ENCODE data around the gene PLXNC1.

The PLXNC1 gene

DNA sequence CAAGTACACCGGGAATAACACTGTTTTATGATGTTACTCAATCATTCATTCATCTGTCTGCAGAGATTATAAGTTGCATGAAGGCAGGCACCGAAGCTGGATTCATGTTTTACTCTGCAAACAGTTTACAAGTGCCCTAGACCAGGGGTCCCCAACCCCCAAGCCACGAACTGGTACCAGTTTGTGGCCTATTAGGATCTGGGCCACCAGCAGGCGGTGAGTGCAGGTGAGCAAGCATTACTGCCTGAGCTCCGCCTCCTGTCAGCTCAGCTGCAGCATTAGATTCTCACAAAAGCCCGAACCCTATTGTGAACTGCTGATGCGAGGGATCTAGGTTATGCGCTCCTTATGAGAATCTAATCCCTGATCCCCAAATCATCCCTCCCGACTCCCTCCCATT is 38.1 kb upstream of the PLXNC1 start:
- no peak overlapping the region for H3K4me3 ChIP-seq (ENCODE audit: low read depth in 1 of 5, low read length in 5 of 5)
- H3K9me3 ChIP-seq (ENCODE audit: control insufficient read depth in 5 of 5, low read length in 5 of 5) = no peaks in the 10 kb centered on the region
- no peak overlapping the region for H3K9ac ChIP-seq (ENCODE audit: low read length in 5 of 5)
- H3K27me3 ChIP-seq (ENCODE audit: control insufficient read depth in 5 of 5, insufficient read depth in 4 of 5, low read length in 5 of 5) = peaks cover 0 to 3% (median 0%) of the 10 kb centered on the region in 5 donors
- H3K4me1 ChIP-seq (ENCODE audit: control insufficient read depth in 5 of 5, insufficient read depth in 5 of 5, low read length in 5 of 5) = peaks cover 0 to 7% (median 0%) of the 10 kb centered on the region in 5 donors
- no peaks in the 10 kb centered on the region for H3K36me3 ChIP-seq (ENCODE audit: control insufficient read depth in 5 of 5, insufficient read depth in 5 of 5, low read length in 5 of 5)
- no peak overlapping the region for H3K27ac ChIP-seq (ENCODE audit: low read depth, low read length)

DNA sequence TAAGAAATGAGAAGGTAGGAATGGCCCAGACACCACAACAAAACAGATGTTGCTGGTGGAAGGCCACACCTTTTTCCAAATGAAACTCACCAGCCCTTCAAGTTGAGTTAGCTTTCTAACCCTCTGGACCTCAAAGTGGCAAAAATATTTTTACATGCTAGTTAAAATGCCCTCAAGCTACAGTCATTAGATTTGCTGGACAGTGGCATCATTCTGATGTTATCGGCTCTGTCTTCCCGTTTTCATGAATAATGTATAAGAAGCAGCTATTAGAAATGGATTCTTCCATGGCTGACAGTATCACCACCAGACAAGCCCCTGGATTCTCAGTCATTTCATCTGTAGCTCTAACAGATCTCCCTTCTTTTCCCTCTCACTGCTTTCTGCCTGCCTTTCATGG is 37.1 kb upstream of the PLXNC1 start:
- H3K27ac ChIP-seq (ENCODE audit: low read depth, low read length) = no peak overlapping the region
- H3K4me3 ChIP-seq (ENCODE audit: low read depth in 1 of 5, low read length in 5 of 5) = no peak overlapping the region
- H3K9ac ChIP-seq (ENCODE audit: low read length in 5 of 5) = no peak overlapping the region

DNA sequence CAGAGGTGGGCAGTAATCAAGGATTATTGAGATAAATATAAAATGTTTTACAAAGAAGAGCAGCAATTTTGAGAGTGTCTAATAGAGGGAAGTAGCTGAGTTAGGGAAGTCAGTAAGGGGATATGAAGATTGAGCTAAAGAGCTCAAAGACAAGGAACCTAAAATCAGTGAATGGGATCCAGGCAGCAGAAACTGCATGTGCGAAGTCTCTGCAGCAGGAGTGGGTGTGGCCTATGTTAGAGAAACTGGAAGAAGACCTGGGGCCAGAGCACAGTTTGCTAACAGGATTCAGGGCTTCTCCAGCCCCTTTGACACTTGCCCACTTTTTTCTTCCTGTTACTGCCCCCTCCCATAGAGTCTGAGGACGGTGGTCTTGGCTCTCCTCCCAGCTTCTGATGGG is 36.3 kb upstream of the PLXNC1 start:
- Histone ChIP-seq H3K4me3 (ENCODE audit: low read depth in 1 of 5, low read length in 5 of 5) (no peak overlapping the region), H3K9me3 (ENCODE audit: control insufficient read depth in 5 of 5, low read length in 5 of 5) (no peaks in the 10 kb centered on the region), H3K27ac (ENCODE audit: low read depth, low read length) (no peak overlapping the region), H3K4me1 (ENCODE audit: control insufficient read depth in 5 of 5, insufficient read depth in 5 of 5, low read length in 5 of 5) (no peaks in the 10 kb centered on the region), H3K36me3 (ENCODE audit: control insufficient read depth in 5 of 5, insufficient read depth in 5 of 5, low read length in 5 of 5) (no peaks in the 10 kb centered on the region), H3K27me3 (ENCODE audit: control insufficient read depth in 5 of 5, insufficient read depth in 4 of 5, low read length in 5 of 5) (peaks cover 0 to 3% (median 0%) of the 10 kb centered on the region in 5 donors), H3K9ac (ENCODE audit: low read length in 5 of 5) (no peak overlapping the region)

More for the DNA sequence above, 37.1 kb upstream of the PLXNC1 start:
- H3K4me1 ChIP-seq (ENCODE audit: control insufficient read depth in 5 of 5, insufficient read depth in 5 of 5, low read length in 5 of 5) = peaks cover 0 to 2% (median 0%) of the 10 kb centered on the region in 5 donors
- peaks cover 0 to 3% (median 0%) of the 10 kb centered on the region in 5 donors for H3K27me3 ChIP-seq (ENCODE audit: control insufficient read depth in 5 of 5, insufficient read depth in 4 of 5, low read length in 5 of 5)
- no peaks in the 10 kb centered on the region for H3K36me3 ChIP-seq (ENCODE audit: control insufficient read depth in 5 of 5, insufficient read depth in 5 of 5, low read length in 5 of 5)
- H3K9me3 ChIP-seq (ENCODE audit: control insufficient read depth in 5 of 5, low read length in 5 of 5) = no peaks in the 10 kb centered on the region

DNA sequence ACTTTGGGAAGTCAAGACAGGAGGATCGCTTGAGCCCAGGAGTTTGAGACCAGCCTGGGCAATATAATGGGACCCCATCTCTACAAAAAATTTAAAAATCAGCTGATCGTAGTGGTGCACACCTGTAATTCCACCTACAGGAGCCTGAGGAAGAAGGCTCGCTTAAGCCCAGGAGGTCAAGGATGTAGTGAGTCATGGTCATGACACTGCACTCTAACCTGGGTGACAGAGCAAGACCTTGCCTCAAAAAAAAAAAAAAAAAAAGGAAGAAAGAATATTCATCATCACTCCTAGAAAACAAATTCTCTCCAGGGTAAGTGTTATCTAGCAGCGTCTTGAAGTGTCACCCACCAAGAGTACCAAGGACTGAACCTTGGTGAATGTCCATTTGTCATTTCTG is 34.2 kb upstream of the PLXNC1 start:
- peaks cover 0 to 3% (median 0%) of the 10 kb centered on the region in 5 donors for H3K27me3 ChIP-seq (ENCODE audit: control insufficient read depth in 5 of 5, insufficient read depth in 4 of 5, low read length in 5 of 5)
- no peaks in the 10 kb centered on the region for H3K4me1 ChIP-seq (ENCODE audit: control insufficient read depth in 5 of 5, insufficient read depth in 5 of 5, low read length in 5 of 5)
- H3K36me3 ChIP-seq (ENCODE audit: control insufficient read depth in 5 of 5, insufficient read depth in 5 of 5, low read length in 5 of 5) = no peaks in the 10 kb centered on the region
- H3K9ac ChIP-seq (ENCODE audit: low read length in 5 of 5) = no peak overlapping the region
- H3K27ac ChIP-seq (ENCODE audit: low read depth, low read length) = no peak overlapping the region
- no peaks in the 10 kb centered on the region for H3K9me3 ChIP-seq (ENCODE audit: control insufficient read depth in 5 of 5, low read length in 5 of 5)
- H3K4me3 ChIP-seq (ENCODE audit: low read depth in 1 of 5, low read length in 5 of 5) = no peak overlapping the region

DNA sequence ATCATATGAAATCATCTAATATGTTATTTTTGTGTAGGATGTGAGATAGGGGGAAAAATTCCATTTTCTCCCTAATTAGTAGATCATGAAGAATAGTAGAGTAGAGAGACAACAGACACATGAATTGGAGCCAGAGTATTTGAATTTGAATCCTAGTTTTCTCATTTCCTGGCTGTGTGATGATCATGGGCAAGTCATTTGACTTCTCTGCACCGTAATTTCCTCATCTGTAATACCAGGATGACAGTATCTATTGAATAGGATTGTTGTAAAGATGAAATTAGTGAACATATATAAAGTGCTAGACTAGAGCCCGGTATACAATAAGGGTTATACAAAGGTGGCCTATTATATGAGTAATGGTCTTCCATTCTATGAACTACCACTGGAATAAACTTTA is 32.2 kb upstream of the PLXNC1 start:
- Histone ChIP-seq H3K27me3 (ENCODE audit: control insufficient read depth in 5 of 5, insufficient read depth in 4 of 5, low read length in 5 of 5) (no peaks in the 10 kb centered on the region), H3K4me3 (ENCODE audit: low read depth in 1 of 5, low read length in 5 of 5) (no peak overlapping the region), H3K4me1 (ENCODE audit: control insufficient read depth in 5 of 5, insufficient read depth in 5 of 5, low read length in 5 of 5) (no peaks in the 10 kb centered on the region), H3K27ac (ENCODE audit: low read depth, low read length) (no peak overlapping the region), H3K9ac (ENCODE audit: low read length in 5 of 5) (no peak overlapping the region), H3K9me3 (ENCODE audit: control insufficient read depth in 5 of 5, low read length in 5 of 5) (no peaks in the 10 kb centered on the region), H3K36me3 (ENCODE audit: control insufficient read depth in 5 of 5, insufficient read depth in 5 of 5, low read length in 5 of 5) (no peaks in the 10 kb centered on the region)

DNA sequence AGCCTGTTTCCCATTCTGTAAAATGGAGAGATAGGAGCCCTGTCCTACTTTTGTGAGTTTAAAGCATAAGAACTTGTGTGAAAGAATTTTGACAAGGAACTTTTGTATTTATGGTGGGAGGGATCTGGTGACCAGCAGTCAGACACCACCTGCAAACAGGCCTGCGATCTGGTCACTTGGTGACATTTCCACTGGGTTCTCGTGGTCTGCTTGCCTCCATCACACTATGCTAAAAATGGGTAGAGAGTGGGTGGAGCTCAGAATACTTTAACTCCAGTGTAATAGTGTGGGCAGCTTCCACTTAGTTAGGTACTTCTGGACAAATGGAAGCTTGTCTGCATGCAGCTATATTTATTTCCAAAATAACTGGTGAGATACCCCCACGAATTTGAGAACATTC is 26.5 kb upstream of the PLXNC1 start:
- H3K4me1 ChIP-seq (ENCODE audit: control insufficient read depth in 5 of 5, insufficient read depth in 5 of 5, low read length in 5 of 5) = no peaks in the 10 kb centered on the region
- no peak overlapping the region for H3K9ac ChIP-seq (ENCODE audit: low read length in 5 of 5)
- no peaks in the 10 kb centered on the region for H3K27me3 ChIP-seq (ENCODE audit: control insufficient read depth in 5 of 5, insufficient read depth in 4 of 5, low read length in 5 of 5)
- no peaks in the 10 kb centered on the region for H3K36me3 ChIP-seq (ENCODE audit: control insufficient read depth in 5 of 5, insufficient read depth in 5 of 5, low read length in 5 of 5)
- H3K27ac ChIP-seq (ENCODE audit: low read depth, low read length) = no peak overlapping the region
- no peaks in the 10 kb centered on the region for H3K9me3 ChIP-seq (ENCODE audit: control insufficient read depth in 5 of 5, low read length in 5 of 5)
- no peak overlapping the region for H3K4me3 ChIP-seq (ENCODE audit: low read depth in 1 of 5, low read length in 5 of 5)

DNA sequence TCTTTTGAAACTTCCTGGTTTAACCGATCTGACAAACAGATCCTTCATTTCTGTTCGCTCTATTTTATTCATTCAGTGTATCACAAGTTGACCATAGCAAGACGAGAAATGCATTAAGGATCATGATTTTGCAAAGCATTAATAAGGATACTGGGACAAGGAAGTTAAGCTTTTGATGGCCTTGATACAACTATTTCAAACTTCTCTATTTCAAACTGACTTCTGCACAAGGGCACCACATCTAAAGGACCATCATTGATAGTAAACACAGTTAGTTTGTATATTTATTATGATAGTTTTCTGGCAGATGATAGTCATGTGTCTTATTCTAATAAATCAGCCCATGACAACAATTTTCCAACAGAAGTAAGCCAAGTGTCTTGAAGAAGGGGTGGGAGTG is 25.8 kb upstream of the PLXNC1 start:
- Histone ChIP-seq H3K9ac (ENCODE audit: low read length in 5 of 5) (no peak overlapping the region), H3K27ac (ENCODE audit: low read depth, low read length) (no peak overlapping the region), H3K4me1 (ENCODE audit: control insufficient read depth in 5 of 5, insufficient read depth in 5 of 5, low read length in 5 of 5) (no peaks in the 10 kb centered on the region), H3K36me3 (ENCODE audit: control insufficient read depth in 5 of 5, insufficient read depth in 5 of 5, low read length in 5 of 5) (no peaks in the 10 kb centered on the region), H3K9me3 (ENCODE audit: control insufficient read depth in 5 of 5, low read length in 5 of 5) (no peaks in the 10 kb centered on the region), H3K27me3 (ENCODE audit: control insufficient read depth in 5 of 5, insufficient read depth in 4 of 5, low read length in 5 of 5) (no peaks in the 10 kb centered on the region), H3K4me3 (ENCODE audit: low read depth in 1 of 5, low read length in 5 of 5) (no peak overlapping the region)

DNA sequence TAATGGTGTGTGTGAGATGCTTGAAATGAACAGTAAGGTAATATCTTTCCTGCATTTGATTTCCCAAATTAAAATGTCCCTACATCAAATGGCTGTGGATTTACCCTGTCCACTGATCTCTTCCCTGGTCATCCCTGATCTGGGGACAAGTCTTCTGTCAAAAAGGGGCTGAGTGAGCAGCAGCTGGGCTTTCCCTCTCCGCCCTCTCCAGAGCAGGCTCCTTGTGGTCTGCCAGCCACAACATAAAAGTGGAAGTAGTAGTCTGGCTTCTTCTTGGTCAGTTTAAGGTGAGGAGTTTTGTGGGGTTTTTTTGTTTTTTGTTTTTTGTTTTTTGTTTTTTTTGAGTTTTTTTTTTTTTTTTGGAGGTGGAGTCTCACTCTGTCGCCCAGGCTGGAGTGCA is 25.2 kb upstream of the PLXNC1 start:
- Histone ChIP-seq H3K27me3 (ENCODE audit: control insufficient read depth in 5 of 5, insufficient read depth in 4 of 5, low read length in 5 of 5) (no peaks in the 10 kb centered on the region), H3K27ac (ENCODE audit: low read depth, low read length) (no peak overlapping the region), H3K36me3 (ENCODE audit: control insufficient read depth in 5 of 5, insufficient read depth in 5 of 5, low read length in 5 of 5) (no peaks in the 10 kb centered on the region), H3K4me1 (ENCODE audit: control insufficient read depth in 5 of 5, insufficient read depth in 5 of 5, low read length in 5 of 5) (no peaks in the 10 kb centered on the region), H3K9me3 (ENCODE audit: control insufficient read depth in 5 of 5, low read length in 5 of 5) (no peaks in the 10 kb centered on the region), H3K9ac (ENCODE audit: low read length in 5 of 5) (no peak overlapping the region), H3K4me3 (ENCODE audit: low read depth in 1 of 5, low read length in 5 of 5) (no peak overlapping the region)

DNA sequence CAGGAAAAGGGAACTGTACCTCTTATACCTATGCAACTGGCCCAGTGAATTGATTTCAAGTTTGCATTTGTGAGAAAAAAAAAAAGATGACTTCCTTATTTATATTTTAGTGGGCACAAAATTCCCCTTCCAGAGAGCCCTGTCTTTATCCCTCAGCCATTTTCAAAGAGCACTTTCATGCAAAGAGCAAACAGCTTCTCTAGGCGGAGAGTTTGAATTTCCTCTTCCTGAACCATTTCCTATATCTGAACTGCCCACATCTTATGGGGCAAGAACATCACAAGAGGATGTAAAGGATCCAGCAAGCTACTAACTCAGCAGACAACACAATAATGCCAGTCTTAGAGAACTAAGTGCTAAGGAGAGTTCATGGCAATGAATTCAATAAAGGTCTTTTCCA is 22.3 kb upstream of the PLXNC1 start:
- no peak overlapping the region for H3K9ac ChIP-seq (ENCODE audit: low read length in 5 of 5)
- no peaks in the 10 kb centered on the region for H3K27me3 ChIP-seq (ENCODE audit: control insufficient read depth in 5 of 5, insufficient read depth in 4 of 5, low read length in 5 of 5)
- no peak overlapping the region for H3K4me3 ChIP-seq (ENCODE audit: low read depth in 1 of 5, low read length in 5 of 5)
- no peaks in the 10 kb centered on the region for H3K9me3 ChIP-seq (ENCODE audit: control insufficient read depth in 5 of 5, low read length in 5 of 5)
- H3K4me1 ChIP-seq (ENCODE audit: control insufficient read depth in 5 of 5, insufficient read depth in 5 of 5, low read length in 5 of 5) = no peaks in the 10 kb centered on the region
- no peaks in the 10 kb centered on the region for H3K36me3 ChIP-seq (ENCODE audit: control insufficient read depth in 5 of 5, insufficient read depth in 5 of 5, low read length in 5 of 5)
- no peak overlapping the region for H3K27ac ChIP-seq (ENCODE audit: low read depth, low read length)

DNA sequence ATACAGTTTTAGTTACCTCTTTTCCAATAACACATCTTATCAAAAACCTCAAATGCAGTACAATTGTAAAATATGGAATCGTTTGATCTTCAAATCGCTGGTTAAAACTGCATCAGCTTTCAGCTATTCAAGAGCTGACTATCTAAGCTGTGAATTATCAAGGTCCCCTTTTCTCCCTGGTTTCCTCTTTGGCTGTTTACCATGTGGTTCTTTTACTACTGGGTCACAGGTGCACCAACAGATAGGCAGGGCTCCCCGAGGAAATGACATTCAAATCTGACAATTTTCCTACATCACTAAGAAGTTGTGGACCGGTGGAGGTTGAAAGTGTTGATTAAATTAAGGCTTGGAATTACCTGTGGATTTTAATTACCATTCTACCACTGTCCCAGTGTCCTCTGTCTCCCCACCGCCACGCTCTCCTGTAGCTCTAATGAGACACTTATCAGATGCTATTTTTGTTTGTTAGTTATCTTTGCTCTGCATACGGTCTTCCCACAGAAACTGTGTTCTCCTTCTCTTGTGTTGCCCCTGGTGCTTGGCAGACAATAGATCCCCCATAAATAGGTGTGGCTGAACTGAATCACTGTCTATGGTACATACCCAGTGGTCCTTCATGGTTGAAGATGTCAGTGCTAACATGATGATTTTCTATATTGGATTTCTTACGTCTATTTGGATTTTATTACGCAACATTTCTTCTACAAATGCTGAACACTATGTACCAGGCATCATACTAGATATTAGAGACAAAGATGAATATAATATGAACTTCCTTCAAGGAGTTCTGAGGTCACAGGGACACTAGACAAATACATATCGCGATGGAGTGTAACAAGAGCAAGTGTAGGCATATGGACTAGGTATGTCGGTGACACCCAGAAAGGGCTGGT is 20.9 kb upstream of the PLXNC1 start:
- Histone ChIP-seq H3K9me3 (ENCODE audit: control insufficient read depth in 5 of 5, low read length in 5 of 5) (no peaks in the 10 kb centered on the region), H3K9ac (ENCODE audit: low read length in 5 of 5) (no peak overlapping the region), H3K4me3 (ENCODE audit: low read depth in 1 of 5, low read length in 5 of 5) (no peak overlapping the region), H3K27ac (ENCODE audit: low read depth, low read length) (no peak overlapping the region), H3K27me3 (ENCODE audit: control insufficient read depth in 5 of 5, insufficient read depth in 4 of 5, low read length in 5 of 5) (no peaks in the 10 kb centered on the region), H3K36me3 (ENCODE audit: control insufficient read depth in 5 of 5, insufficient read depth in 5 of 5, low read length in 5 of 5) (no peaks in the 10 kb centered on the region), H3K4me1 (ENCODE audit: control insufficient read depth in 5 of 5, insufficient read depth in 5 of 5, low read length in 5 of 5) (no peaks in the 10 kb centered on the region)

All from subcutaneous abdominal adipose tissue (tissue), 5 donors.